Ovary (tissue), 3 donors: ENCODE measurements around the gene CBFB.

ENCODE experiments used
- EP300 ChIP-seq: sonication (generic); formaldehyde crosslinking; IDR thresholded peaks from one replicate; pipeline ENCODE4 v1.6.1; 2017; ENCODE audit warnings: antibody characterized with exemption
- POLR2A ChIP-seq: fragments of 450-650 bp; IDR thresholded peaks from one replicate; pipeline ENCODE4 v1.6.1; 2017; ENCODE audit warnings: antibody characterized with exemption, mild to moderate bottlenecking, moderate library complexity
- TF ChIP-seq, protein P1 (sequence below), 3 donors: fragments of 450-650 bp in 2 of 3; fragments of 200-600 bp in 1 of 3; IDR thresholded peaks; one replicate each; pipeline versions ENCODE4 v1.5.1 to v1.8.0; 2016 to 2022; ENCODE audit warnings: antibody characterized with exemption in 3 of 3, mild to moderate bottlenecking in 1 of 3
- donor health status: DM: no; HTN: no; CAD: no.

DNA sequence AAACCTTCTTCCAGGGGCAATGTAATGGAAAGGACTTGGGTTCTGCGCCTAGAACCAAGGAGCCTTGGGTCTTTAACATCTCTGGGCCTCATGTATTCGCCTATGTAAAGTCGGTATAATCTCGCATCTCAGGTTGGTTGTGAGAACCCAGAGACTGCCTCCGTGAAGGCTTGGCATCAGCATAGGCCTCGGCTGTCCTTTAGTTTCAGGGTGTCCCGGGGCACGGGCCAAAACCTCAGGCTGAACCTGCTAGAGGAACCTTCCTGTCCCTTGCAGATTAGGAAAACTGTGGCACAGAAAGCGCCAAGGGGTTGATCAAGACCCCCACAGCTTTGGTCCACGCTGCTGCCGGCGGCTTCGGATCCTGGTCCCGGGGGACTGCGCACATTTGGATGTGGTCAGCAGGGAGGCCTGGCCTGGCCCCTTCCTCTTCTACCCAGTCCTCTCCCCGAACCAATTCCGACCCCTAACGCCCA is 80.0 kb downstream of the CBFB start:
- TF ChIP-seq POLR2A (no peak), EP300 (no peak)
- TF ChIP-seq, protein P1, sequence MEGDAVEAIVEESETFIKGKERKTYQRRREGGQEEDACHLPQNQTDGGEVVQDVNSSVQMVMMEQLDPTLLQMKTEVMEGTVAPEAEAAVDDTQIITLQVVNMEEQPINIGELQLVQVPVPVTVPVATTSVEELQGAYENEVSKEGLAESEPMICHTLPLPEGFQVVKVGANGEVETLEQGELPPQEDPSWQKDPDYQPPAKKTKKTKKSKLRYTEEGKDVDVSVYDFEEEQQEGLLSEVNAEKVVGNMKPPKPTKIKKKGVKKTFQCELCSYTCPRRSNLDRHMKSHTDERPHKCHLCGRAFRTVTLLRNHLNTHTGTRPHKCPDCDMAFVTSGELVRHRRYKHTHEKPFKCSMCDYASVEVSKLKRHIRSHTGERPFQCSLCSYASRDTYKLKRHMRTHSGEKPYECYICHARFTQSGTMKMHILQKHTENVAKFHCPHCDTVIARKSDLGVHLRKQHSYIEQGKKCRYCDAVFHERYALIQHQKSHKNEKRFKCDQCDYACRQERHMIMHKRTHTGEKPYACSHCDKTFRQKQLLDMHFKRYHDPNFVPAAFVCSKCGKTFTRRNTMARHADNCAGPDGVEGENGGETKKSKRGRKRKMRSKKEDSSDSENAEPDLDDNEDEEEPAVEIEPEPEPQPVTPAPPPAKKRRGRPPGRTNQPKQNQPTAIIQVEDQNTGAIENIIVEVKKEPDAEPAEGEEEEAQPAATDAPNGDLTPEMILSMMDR (IDR thresholded peaks at IDR 0.05): no peak
